ENCODE measurements around the gene LITAFD. TPM values are rescaled to one million over a fixed set of nuclear protein-coding genes. Genes with fewer than 3 reads are reported as not detected.

Gene LITAFD
- total RNA-seq, 1 experiment from 2014 or later, result not detected

DNA sequence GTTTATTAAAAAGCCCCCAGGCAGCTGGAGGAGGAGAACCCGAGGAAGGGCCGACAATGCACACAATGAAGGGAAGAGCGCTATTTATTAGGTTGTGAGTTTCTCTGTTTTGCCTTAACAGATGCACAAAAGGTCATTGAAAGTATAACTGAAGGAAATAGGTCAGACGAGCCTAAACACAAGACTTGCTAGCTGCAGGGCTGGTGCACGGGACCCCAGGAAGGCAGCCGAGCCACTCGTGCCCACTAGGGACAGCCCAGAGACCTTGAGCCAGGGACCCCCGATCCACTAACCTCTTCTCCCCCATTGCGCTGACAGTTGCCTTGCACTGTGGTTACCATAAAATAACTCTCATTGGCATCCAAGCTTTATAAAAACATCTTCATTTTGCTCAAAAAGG, 11.3 kb downstream of the LITAFD start:
- no peaks in the 10 kb centered on the region for H3K9me2 ChIP-seq (ENCODE audit: insufficient read depth)
- POLR2A ChIA-PET, result no interaction called here
- H4K20me1 ChIP-seq (ENCODE audit: insufficient read depth), result no peaks in the 10 kb centered on the region
- H3K27me3 ChIP-seq (ENCODE audit: insufficient read depth, low read length), result no peaks in the 10 kb centered on the region
- no peak overlapping the region for H3K4me2 ChIP-seq (ENCODE audit: low read length)
- TSS peak; percentile 10 for BruUV-seq (replicated peaks)
- ATAC-seq (no peak), DNase-seq (ENCODE audit: low read depth, low spot score) (no peak)
- H3K27ac ChIP-seq (ENCODE audit: low read depth, low read length), result no peak overlapping the region
- RAD21 ChIA-PET (ENCODE audit: low non-redundant PET in 1 of 2, low total read pairs in 2 of 2, uncharacterized antibody in 2 of 2, unreplicated experiment in 2 of 2), result no interaction called here
- TF ChIP-seq ELF1 (IDR thresholded peaks at IDR 0.05; ENCODE audit: borderline replicate concordance, low read depth), result no peak
- no peak for TF ChIP-seq FOSL1 (IDR thresholded peaks at IDR 0.05; ENCODE audit: low read depth)
- TF ChIP-seq, protein P1, sequence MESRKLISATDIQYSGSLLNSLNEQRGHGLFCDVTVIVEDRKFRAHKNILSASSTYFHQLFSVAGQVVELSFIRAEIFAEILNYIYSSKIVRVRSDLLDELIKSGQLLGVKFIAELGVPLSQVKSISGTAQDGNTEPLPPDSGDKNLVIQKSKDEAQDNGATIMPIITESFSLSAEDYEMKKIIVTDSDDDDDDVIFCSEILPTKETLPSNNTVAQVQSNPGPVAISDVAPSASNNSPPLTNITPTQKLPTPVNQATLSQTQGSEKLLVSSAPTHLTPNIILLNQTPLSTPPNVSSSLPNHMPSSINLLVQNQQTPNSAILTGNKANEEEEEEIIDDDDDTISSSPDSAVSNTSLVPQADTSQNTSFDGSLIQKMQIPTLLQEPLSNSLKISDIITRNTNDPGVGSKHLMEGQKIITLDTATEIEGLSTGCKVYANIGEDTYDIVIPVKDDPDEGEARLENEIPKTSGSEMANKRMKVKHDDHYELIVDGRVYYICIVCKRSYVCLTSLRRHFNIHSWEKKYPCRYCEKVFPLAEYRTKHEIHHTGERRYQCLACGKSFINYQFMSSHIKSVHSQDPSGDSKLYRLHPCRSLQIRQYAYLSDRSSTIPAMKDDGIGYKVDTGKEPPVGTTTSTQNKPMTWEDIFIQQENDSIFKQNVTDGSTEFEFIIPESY (IDR thresholded peaks at IDR 0.05; ENCODE audit: extremely low read depth, insufficient replicate concordance, low read length), result no peak
- TF ChIP-seq YY1 (IDR thresholded peaks at IDR 0.05; ENCODE audit: extremely low read depth, insufficient replicate concordance, low read depth, low read length), result no peak
- no peak for TF ChIP-seq ZNF274 (IDR thresholded peaks at IDR 0.05; ENCODE audit: low read depth, low read length)
- TF ChIP-seq EZH2phosphoT487 (IDR thresholded peaks at IDR 0.05; ENCODE audit: borderline replicate concordance), result no peak
- no peak for TF ChIP-seq CEBPB (IDR thresholded peaks at IDR 0.05; ENCODE audit: low read depth)
- TF ChIP-seq JUND (IDR thresholded peaks at IDR 0.05), result no peak
- no peak for TF ChIP-seq ZFX (IDR thresholded peaks at IDR 0.05)
- TF ChIP-seq POLR2AphosphoS5 (IDR thresholded peaks at IDR 0.05; ENCODE audit: low read depth, low read length), result no peak
- no peak for TF ChIP-seq SRF (IDR thresholded peaks at IDR 0.05; ENCODE audit: low read depth)
- TF ChIP-seq CBX3 (IDR thresholded peaks at IDR 0.05; ENCODE audit: low read depth), result no peak
- no peaks in the 10 kb centered on the region for H3K9me3 ChIP-seq (ENCODE audit: control insufficient read depth in 1 of 2, insufficient read depth in 1 of 2, low read depth in 1 of 2, low read length in 2 of 2)
- H3K36me3 ChIP-seq (ENCODE audit: control insufficient read depth in 1 of 2, insufficient read depth in 2 of 2, low read length in 2 of 2), result peaks cover 41 to 54% of the 10 kb centered on the region in 2 experiments
- no peak overlapping the region for H3K4me3 ChIP-seq (replicated peaks in 1 of 2; ENCODE audit: low read depth in 1 of 2, low read length in 2 of 2)
- CTCF ChIA-PET, result no interaction called here
- no peaks in the 10 kb centered on the region for H3K79me2 ChIP-seq (ENCODE audit: insufficient read depth, low read length)
- no peak overlapping the region for H2AFZ ChIP-seq (ENCODE audit: low read depth, low read length, poor library complexity, severe bottlenecking)
- intact Hi-C loops (cut with micrococcal nuclease), result no loop called here
- H3K9ac ChIP-seq (ENCODE audit: low read length), result no peak overlapping the region
- H3K4me1 ChIP-seq (ENCODE audit: control insufficient read depth in 1 of 2, insufficient read depth in 2 of 2, low read length in 2 of 2), result no peaks in the 10 kb centered on the region
